DND-41 (cell line): Measurements from ENCODE around the gene CFAP97D2.
A peak's percentile ranks its signal among the peaks of the same experiment; 100 is the strongest.

Experiments
- ATAC-seq: fragments of 200-7000 bp; cut with Tn5 transposase; 3 replicates; pipeline ENCODE4 v1.9.1; 2021; ENCODE audit warnings: low read depth; ENCODE audit not compliant: insufficient read depth
- DNase-seq: peaks from one replicate; pipeline ENCODE4 v3.0.0-alpha.2; 2020
- H2AFZ ChIP-seq: 2 replicates; pipeline ENCODE4 v1.6.0; 2012; ENCODE audit warnings: low read depth, low read length
- H3K27ac ChIP-seq: 2 replicates; pipeline ENCODE4 v1.5.1; 2012; ENCODE audit warnings: low read length, inconsistent platforms
- H3K27me3 ChIP-seq: fragments of 200-600 bp; sonication (generic); 2 replicates; pipeline ENCODE4 v1.6.0; 2012; ENCODE audit warnings: low read length, mild to moderate bottlenecking, inconsistent platforms; ENCODE audit not compliant: insufficient read depth, poor library complexity
- H3K36me3 ChIP-seq: 2 replicates; pipeline ENCODE4 v1.5.1; 2012; ENCODE audit warnings: low read length, inconsistent platforms; ENCODE audit not compliant: insufficient read depth
- H3K4me1 ChIP-seq: 2 replicates; pipeline ENCODE4 v1.5.1; 2012; ENCODE audit warnings: mild to moderate bottlenecking, low read length; ENCODE audit not compliant: insufficient read depth
- H3K4me2 ChIP-seq: 2 replicates; pipeline ENCODE4 v1.6.0; 2012; ENCODE audit warnings: mild to moderate bottlenecking, moderate library complexity, low read length, inconsistent platforms; ENCODE audit not compliant: insufficient read depth
- H3K4me3 ChIP-seq, 2 experiments: fragments of 200-600 bp in 1 of 2; shearing (Covaris generic) in 1 of 2; 2 replicates each; pipeline ENCODE4 v1.5.1; 2012 to 2016; ENCODE audit warnings: inconsistent platforms in 2 of 2, low read length in 2 of 2, mild to moderate bottlenecking in 2 of 2, low read depth in 1 of 2, moderate library complexity in 1 of 2
- H3K79me2 ChIP-seq: 2 replicates; pipeline ENCODE4 v1.6.0; 2012; ENCODE audit warnings: low read length, inconsistent platforms; ENCODE audit not compliant: insufficient read depth
- H3K9ac ChIP-seq: 2 replicates; pipeline ENCODE4 v1.6.0; 2012; ENCODE audit warnings: low read depth, mild to moderate bottlenecking, inconsistent platforms, low read length, moderate library complexity
- H3K9me3 ChIP-seq: 2 replicates; pipeline ENCODE4 v1.5.1; 2012; ENCODE audit warnings: low read length, moderate library complexity, mild to moderate bottlenecking, inconsistent platforms; ENCODE audit not compliant: insufficient read depth, severe bottlenecking
- H4K20me1 ChIP-seq: 2 replicates; pipeline ENCODE4 v1.6.0; 2012; ENCODE audit warnings: low read length; ENCODE audit not compliant: insufficient read depth
- CTCF ChIP-seq: IDR thresholded peaks from 2 replicates; pipeline ENCODE4 v1.5.1; 2012; ENCODE audit warnings: borderline replicate concordance, low read length, moderate library complexity, mild to moderate bottlenecking; ENCODE audit not compliant: poor library complexity, severe bottlenecking; ENCODE audit errors: extremely low read depth
- EZH2 ChIP-seq: IDR thresholded peaks from 3 replicates; pipeline ENCODE4 v1.6.1; 2012; ENCODE audit warnings: borderline replicate concordance, low read depth, mild to moderate bottlenecking, moderate library complexity, low read length, inconsistent platforms; ENCODE audit not compliant: severe bottlenecking

CFAP97D2 gene

DNA sequence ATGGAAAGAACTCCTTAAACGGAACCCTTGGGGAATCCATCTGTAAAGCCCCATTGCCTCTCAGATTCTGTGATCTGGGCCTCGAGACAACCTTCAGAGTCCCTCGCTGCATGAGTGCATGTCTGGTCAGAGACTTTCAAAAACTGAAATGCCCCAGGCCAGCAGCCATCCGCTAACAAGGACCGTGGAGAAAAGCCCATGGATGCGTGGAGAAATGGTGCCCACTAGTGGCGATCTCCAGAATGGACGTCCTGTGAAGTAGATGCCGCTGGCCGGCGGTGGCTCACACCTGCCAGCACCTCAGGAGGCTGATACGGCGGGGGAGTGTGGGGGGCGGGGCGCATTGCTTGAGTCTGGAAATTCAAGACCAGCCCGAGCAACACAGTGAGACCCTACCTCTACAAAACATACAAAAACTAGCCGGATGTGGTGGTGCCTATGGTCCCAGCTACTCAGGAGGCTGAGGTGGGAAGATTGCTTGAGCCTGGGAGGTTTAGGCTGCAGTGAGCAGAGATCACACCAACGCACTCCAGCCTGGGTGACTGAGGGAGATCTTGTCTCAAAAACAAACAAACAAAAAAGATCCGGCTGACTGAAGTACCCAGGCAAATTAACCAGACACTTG lies 47.8 kb downstream of the CFAP97D2 start:
- H2AFZ ChIP-seq, result no peak overlapping the region
- no peaks in the 10 kb centered on the region for H3K79me2 ChIP-seq
- TF ChIP-seq EZH2 (no peak), CTCF (peak; percentile 99)
- no peak overlapping the region for H3K4me3 ChIP-seq
- ATAC-seq (peak; percentile 93), DNase-seq (peak; percentile 78)
- H3K27ac ChIP-seq, result 0 out of 2 replicates have a peak overlapping the region, but pooled peaks have one; percentile 4
- H3K4me2 ChIP-seq, result no peak overlapping the region; the same call in 1 of the 2 replicates
- H3K4me1 ChIP-seq, result peaks cover 13% of the 10 kb centered on the region
- no peaks in the 10 kb centered on the region for H4K20me1 ChIP-seq
- no peaks in the 10 kb centered on the region for H3K36me3 ChIP-seq
- H3K9me3 ChIP-seq, result no peaks in the 10 kb centered on the region
- H3K27me3 ChIP-seq, result peaks cover 7% of the 10 kb centered on the region
- H3K9ac ChIP-seq, result no peak overlapping the region

DNA sequence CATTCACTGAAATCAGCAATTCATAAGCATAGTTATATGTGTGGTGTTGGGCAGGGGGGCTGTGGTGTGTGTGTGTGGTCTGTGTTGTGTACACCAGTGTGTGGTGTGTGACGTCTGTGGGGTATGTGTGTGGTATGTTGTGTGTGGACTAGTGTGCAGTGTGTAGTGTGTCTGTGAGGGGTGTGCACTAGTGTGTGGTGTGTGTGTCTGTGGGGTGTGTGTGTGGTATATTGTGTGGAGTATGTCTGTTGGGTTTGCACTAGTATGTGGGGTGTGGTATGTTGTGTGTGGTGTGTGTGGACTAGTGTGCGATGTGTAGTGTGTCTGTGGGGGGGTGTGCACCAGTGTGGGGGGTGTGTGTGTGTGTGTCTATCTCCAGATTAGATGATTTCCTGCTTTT lies 48.5 kb downstream of the CFAP97D2 start:
- H2AFZ ChIP-seq, result no peak overlapping the region
- ATAC-seq (no peak), DNase-seq (no peak)
- no peak overlapping the region for H3K9ac ChIP-seq
- no peak overlapping the region for H3K4me3 ChIP-seq
- H3K9me3 ChIP-seq, result no peaks in the 10 kb centered on the region
- no peaks in the 10 kb centered on the region for H3K79me2 ChIP-seq
- H3K4me1 ChIP-seq, result peaks cover 13% of the 10 kb centered on the region
- no peak overlapping the region for H3K27ac ChIP-seq
- H3K4me2 ChIP-seq, result no peak overlapping the region
- TF ChIP-seq EZH2, result no peak
- TF ChIP-seq CTCF, result no peak
- H4K20me1 ChIP-seq, result no peaks in the 10 kb centered on the region
- peaks cover 7% of the 10 kb centered on the region for H3K27me3 ChIP-seq
- H3K36me3 ChIP-seq, result no peaks in the 10 kb centered on the region

- TF ChIP-seq EZH2 (no peak), CTCF (no peak)
- Histone ChIP-seq H3K9ac (no peak overlapping the region), H3K9me3 (no peaks in the 10 kb centered on the region), H3K36me3 (no peaks in the 10 kb centered on the region), H4K20me1 (no peaks in the 10 kb centered on the region), H3K27ac (no peak overlapping the region), H3K27me3 (peaks cover 7% of the 10 kb centered on the region), H3K4me3 (no peak overlapping the region), H3K79me2 (no peaks in the 10 kb centered on the region), H3K4me2 (no peak overlapping the region), H2AFZ (no peak overlapping the region), H3K4me1 (peaks cover 13% of the 10 kb centered on the region)
- ATAC-seq, result no peak
- no peak for DNase-seq
Observed at GRCh38 chr13:114228176-114228575, 49.1 kb downstream of the CFAP97D2 start.
